ENCODE data around the gene ZACN.
"Not testable (repeated sequence)": the region's sequence is repeated elsewhere in the genome, so short reads cannot be mapped to it uniquely, and the experiment has no call there.

Gene ZACN

GRCh38 chr17:76078860-76079534 lies at the start of gene ZACN:
TSS of gene ZACN (plus strand) at chr17:76079182. CDS start at chr17:76079265, 83 bp downstream.
- DNase-seq (ENCODE audit: low spot score), result no peak

GRCh38 chr17:76032073-76032779 lies 46.8 kb upstream of the ZACN start:
- no peak for DNase-seq (ENCODE audit: low spot score)

DNA sequence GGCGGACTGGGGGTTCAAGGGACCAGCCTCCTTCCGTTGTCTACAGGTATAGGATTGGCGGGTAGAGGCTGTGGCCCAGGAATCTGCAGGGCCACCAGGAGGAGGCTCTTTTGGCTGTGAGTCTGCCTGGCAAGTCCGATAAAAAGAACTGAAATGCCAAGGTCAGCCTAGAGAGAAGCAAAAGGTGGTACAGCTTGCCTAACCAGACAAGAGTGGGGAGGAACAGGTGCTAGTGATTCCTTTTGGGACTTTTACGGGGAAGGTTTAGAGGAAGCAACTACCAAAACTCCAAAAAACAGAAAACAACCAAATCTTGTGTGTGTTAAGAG lies 46.2 kb upstream of the ZACN start:
- no peak for DNase-seq (ENCODE audit: low spot score)

GRCh38 chr17:76033139-76033538 lies 45.8 kb upstream of the ZACN start:
- DNase-seq (ENCODE audit: low spot score), result no peak

DNA sequence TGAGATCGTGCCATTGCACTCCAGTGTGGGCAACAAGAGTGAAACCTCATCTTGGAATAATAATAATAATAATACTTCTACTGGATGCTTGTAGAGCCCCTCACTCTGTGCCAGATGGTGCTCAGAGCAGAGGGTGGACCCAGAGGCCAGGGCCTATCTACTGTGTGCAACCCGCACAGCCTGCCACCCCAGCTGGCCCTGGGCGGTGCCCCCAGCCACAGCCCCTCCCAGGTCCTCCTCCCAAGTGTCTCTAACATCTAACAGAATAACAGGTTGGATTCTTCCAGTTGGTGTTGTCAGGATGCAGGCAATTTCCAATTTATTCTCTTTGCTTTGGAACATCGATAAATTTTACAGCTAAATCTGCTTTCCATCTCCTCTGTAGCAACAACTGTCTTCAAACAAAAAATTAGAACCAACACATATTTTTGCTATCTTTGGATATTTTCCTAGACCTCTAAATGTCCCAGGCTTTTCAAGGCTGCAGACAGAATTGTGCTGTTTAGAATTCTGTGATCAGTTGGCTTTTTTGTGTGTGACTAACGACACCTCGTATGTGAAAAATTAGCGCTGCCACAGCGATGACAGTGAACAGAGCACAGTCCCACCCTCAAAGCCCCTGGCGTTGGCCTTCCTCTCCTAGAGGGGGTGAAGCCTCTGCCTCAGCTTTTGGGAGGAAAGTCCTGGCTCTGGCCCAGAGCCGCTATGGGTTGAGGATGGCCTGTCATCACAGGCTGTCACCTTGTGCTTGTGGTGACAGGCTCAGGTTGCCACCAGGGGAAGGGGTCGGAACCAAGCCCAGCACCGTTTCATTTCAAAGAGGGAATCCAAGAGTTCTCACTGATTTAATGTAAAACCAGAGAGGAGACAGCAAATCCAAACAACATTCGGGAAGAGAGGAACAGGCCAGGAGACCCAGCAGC lies 44.3 kb upstream of the ZACN start:
- no peak for DNase-seq (ENCODE audit: low spot score)

DNA sequence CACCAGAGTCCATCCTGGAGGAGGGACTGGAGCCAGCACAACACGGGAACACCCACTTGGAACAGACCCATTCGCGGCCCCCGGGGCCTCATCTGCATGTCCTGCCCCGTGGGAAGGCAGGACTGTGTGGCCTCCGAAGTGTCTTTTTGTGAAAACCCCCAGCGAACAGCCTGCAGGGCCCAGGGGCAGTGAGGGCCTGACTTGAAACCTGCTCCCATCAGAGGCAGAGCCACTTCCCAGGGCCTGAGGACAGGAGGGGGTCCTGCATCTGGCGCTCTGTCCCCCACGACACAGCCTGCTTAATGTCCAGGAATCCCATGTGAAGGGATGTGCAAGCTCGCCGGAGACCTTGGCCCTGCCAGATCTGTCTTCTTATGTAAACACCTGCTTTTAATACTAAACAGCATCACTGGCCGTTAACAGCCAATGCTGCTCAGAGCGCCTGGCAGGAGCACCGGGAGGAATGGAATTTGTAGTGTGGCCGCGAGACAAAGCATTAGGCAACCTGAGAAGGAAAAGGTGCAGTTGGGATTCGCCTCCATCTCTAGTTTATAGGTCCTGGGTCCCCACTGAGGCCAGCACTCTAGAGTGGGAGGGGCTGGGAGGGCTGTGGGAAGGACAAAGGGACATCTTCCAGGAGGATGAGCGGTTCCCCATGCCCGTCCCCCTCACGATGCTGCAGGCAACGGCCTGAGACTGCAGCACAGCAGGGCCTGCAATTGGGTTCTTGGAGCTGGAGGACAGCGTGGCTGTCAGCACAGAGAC lies 42.3 kb upstream of the ZACN start:
- DNase-seq (ENCODE audit: low spot score), result no peak

DNA sequence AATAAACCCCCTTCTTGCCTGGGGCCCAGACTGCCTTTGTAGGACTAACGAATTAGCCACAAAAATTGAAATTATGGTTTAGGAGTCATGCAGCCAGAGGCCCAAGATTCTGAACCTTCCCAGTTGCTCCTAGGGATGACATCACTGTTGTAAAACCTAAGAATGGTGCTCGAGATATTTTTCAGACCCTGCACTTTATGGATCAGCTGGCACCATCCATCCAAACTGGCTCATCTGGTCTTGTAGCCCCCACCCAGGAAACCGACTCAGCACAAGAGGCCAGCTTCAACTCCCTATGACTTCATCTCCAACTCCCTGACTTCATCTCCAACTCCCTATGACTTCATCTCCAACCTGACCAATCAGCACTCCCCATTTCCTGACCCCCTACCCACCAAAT lies 40.9 kb upstream of the ZACN start:
- no peak for DNase-seq (ENCODE audit: low spot score)

DNA sequence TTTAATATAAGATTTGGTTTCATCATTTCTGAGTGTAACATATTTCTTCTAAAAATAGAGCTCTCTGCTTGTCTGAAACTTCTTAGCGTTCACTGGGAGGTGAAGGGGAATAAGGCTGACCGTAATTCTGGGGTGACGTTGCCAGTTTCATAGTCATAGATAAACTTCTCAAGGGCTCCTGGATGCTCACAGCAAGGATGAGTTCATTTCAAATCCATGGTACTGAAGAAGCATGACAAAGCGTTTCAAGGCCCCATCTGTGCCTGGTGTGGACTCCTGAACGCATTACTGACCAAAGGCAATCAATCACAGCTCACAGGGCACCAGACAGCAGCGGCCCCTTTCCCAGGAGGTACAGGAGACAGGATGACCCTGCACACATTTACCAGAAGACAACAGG lies 39.9 kb upstream of the ZACN start:
- no peak for DNase-seq (ENCODE audit: low spot score)

- DNase-seq (ENCODE audit: low spot score), result no peak
These were observed 38.6 kb upstream of the ZACN start for GRCh38 chr17:76040376-76040775.

DNA sequence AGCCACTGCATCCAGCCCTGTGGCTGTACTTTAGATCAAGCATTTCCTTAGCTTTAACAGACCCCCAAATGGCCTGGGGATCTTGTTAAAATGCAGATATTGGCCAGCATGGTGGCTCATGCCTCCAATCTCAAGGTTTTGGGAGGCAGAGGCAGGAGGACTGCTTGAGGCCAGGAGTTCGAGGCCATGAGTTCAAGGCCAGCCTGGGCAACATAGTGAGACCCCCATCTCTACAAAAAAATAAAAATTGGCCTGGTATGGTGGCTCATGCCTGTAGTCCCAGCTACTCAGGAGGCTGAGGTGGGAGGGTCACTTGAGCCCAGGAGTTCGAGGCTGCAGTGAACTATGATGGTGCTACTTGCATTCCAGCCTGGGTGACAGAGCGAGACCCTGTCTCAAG lies 36.1 kb upstream of the ZACN start:
- not testable (repeated sequence) for DNase-seq (ENCODE audit: low spot score)

- not testable (repeated sequence) for DNase-seq (ENCODE audit: low spot score)
These were observed 34.4 kb upstream of the ZACN start for GRCh38 chr17:76044475-76045007.

DNA sequence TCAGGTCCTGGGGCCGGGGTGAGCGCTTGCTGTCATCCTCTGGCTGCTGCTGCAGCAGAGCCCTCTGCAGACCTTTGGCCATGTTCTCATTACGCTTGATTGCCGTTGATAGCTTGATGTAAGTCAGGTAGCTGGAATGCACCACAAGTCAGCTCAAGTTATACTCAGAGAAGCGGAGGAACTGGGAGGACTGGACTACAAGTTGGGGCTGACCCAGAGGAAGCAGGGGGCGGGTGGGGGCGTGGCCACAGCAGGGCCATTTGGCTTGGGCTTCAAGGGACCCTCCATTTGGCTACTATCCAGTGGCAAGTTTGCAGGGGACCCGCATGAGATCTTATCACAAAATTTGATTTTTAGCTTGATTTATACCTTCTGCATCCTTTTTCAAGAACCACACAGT lies 32.9 kb upstream of the ZACN start:
- no peak for DNase-seq (ENCODE audit: low spot score)

- DNase-seq (ENCODE audit: low spot score), result no peak
These were observed 30.9 kb upstream of the ZACN start for GRCh38 chr17:76048025-76048605.

DNA sequence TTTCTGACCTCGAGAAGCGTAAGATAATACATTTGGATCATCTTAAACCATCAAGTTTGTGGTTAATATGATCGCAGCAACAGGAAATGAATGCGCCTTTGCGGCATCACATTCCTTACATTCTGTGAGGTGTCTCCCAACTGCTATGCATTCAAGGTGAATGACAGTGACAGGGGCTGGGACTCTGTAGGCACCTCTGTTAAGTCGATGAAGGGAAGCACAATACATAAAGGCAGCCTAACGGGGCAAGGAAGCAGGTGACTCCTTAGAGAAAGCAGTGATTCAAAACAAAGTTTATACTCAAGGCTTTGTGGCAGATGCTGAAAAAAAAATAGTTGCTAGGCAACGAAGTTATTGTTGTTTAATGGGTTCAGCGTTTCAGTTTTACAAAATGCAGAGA lies 30.3 kb upstream of the ZACN start:
- DNase-seq (ENCODE audit: low spot score), result no peak

- no peak for DNase-seq (ENCODE audit: low spot score)
These were observed 29.7 kb upstream of the ZACN start for GRCh38 chr17:76049239-76049638.

- no peak for DNase-seq (ENCODE audit: low spot score)
These were observed 29.0 kb upstream of the ZACN start for GRCh38 chr17:76049836-76050537.

- no peak for DNase-seq (ENCODE audit: low spot score)
These were observed 28.2 kb upstream of the ZACN start for GRCh38 chr17:76050538-76051467.

- DNase-seq (ENCODE audit: low spot score), result no peak
These were observed 27.4 kb upstream of the ZACN start for GRCh38 chr17:76051561-76051960.

DNA sequence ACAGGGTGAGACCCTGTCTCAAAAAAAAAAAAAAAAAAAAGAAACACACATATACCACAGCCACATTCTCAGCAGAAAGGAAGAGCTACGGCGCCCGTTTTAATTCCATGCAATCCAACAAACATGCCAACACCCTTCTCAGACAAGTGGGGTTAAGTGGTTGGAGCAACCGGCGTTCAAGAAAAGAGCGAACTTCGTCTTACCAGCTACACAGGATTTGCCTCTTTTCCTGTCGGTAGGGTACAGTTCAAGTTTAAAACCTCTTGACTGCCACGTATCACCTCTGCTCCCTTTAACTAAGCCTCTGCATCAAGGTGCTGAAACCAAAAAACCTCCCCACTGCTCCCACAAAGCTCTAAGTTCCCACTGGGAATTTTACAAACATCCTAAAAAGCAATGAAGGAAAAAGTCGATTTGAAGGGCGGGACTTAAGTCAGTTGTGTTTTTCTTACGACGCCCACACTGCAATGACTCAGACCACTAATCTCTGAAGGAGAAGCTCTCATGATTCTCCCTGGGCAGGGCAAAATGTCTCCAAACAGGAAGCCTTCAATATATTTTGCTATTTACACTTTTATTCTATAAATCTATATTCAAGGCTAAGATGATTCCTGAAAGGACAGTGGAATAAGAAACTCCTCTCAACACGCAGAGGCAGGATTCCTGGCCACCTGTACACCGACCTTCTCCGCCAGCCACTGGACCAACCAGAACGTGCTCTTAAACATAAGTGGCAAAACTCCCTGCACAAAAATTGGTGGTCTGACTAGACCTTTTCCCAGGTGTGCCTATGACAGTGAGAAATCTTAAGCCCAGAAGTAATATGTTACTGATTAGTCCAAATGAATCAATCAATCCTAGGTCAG lies 25.5 kb upstream of the ZACN start:
- DNase-seq (ENCODE audit: low spot score), result no peak

Measured in HuH-7.5 (cell line).